GM10266 (cell line): ENCODE measurements around the gene ZNF134.

Experiments used
- DNase-seq: peaks from one replicate; pipeline ENCODE4 v3.0.0; 2012; ENCODE audit errors: extremely low spot score
- TF ChIP-seq, protein P1 (sequence below): IDR thresholded peaks from 2 replicates; pipeline ENCODE4 v1.5.1; 2012; ENCODE audit warnings: mild to moderate bottlenecking, low read depth; ENCODE audit not compliant: control insufficient read depth, insufficient read depth; ENCODE audit errors: missing control alignments

ZNF134 gene

DNA sequence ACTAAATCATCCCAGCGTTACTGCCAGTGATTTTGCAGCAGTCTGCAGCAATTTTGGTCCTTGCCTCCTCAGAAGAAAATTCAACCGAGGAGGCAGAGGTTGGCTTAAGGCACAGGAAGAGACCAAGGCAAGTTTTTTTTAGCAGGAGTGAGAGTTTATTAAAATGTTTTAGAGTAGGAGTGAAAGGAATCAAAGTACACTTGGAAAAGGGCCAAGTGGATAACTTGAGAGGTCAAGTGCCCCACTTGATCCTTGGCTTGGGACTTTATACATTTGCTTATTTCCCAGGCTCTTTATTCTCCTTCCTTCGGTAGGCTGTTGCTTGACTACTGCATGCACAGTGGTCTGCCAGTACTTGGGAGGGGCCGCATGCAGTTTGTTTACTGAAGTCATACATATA lies 2.9 kb upstream of the ZNF134 start:
- no peak for DNase-seq
- TF ChIP-seq, protein P1, sequence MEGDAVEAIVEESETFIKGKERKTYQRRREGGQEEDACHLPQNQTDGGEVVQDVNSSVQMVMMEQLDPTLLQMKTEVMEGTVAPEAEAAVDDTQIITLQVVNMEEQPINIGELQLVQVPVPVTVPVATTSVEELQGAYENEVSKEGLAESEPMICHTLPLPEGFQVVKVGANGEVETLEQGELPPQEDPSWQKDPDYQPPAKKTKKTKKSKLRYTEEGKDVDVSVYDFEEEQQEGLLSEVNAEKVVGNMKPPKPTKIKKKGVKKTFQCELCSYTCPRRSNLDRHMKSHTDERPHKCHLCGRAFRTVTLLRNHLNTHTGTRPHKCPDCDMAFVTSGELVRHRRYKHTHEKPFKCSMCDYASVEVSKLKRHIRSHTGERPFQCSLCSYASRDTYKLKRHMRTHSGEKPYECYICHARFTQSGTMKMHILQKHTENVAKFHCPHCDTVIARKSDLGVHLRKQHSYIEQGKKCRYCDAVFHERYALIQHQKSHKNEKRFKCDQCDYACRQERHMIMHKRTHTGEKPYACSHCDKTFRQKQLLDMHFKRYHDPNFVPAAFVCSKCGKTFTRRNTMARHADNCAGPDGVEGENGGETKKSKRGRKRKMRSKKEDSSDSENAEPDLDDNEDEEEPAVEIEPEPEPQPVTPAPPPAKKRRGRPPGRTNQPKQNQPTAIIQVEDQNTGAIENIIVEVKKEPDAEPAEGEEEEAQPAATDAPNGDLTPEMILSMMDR, result no peak

DNA sequence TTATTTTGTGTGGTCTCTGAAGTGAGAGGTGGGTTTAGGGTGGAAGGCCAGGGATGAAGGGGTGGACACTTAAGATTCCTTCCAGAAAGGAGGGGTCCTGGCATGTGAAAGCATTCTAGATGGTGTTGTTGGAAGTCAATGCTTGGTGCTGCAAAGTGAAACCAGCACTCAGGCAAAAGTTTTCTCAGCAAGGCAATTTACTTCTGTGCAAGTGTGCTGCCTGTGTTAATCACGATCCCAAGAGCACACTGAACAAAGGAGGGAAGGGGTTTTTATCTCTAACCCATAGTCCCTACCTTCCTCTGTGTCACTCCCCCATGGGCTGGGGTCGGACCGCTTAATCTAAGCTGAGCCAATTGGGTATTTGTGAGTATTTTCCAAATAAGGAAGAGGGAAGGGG lies 1.3 kb downstream of the ZNF134 start:
- TF ChIP-seq, protein P1, result no peak
- DNase-seq, result no peak

DNA sequence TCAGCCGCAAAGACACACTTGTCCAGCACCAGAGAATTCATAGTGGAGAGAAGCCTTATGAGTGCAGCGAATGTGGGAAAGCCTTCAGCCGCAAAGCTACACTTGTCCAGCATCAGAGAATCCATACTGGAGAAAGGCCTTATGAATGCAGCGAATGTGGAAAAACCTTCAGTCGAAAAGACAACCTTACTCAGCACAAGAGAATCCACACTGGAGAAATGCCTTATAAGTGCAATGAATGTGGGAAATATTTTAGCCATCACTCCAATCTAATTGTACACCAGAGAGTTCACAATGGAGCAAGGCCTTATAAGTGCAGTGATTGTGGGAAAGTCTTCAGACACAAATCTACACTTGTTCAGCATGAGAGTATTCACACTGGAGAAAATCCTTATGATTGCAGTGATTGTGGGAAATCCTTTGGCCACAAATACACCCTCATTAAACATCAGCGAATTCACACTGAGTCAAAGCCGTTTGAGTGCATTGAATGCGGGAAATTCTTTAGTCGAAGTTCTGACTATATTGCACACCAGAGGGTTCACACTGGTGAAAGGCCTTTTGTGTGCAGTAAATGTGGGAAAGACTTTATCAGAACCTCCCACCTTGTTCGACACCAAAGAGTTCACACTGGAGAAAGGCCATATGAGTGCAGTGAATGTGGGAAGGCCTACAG lies 6.8 kb downstream of the ZNF134 start:
- DNase-seq, result no peak
- TF ChIP-seq, protein P1, result no peak

DNA sequence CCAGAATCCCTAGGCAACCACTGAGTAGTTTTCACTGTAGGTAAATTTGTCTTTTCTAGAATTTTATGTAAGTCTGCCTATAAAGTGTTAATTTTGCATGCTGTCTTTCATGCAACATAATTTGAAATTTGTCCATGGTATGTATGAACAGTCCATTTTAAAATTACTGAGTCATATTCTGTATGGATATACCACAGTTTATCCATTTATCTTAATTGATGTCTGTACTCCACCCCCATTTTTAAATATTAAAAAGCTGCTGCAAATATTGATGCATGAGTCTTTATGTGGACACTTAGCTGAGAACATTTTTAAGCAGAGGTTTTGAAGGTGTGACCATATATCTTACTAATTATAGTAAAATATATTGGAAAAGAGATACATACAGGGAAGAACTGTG lies 9.0 kb downstream of the ZNF134 start:
- TF ChIP-seq, protein P1, result no peak
- no peak for DNase-seq

DNA sequence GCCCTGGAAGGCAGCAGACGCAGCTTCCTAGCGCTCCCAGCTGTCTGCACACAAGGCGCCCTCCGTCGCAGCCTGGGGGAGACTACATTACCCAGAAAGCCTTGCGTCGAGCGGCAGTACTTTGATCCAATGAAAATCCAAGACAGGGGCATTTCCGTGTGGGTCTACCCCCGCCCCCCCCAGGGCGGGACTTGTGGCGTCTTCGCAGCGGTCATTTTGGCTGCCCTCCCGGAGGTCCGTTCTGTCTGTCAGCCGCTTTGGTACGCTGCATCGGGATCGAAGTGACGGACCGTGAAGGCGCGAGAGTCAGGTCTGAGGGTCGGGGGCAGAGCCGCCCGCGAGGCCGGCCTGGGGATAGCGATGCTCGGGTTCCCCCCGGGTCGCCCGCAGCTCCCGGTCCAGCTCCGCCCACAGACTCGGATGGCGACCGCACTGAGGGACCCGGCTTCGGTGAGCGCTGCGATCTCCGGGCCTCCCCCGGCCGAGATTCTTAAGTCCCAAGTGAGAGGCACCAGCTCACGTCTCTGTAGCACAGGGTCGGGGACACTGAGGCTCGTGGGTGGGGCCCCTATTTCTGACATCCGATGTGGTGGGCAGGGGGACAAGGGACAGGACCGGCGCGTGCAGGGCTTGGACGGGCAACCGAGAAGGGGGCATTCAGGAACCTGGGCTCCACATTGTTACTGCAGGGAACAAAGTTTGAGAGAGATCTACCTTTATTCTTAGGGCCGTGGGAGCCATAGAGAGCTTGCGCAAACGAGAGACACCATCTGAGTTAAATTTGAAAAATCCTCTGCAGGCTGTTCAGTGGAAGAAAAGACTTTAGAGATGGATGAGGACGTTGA lies 19.2 kb downstream of the ZNF134 start, which contains the start of gene ZNF211:
ZNF211 (plus strand) TSS at position 182 of the 845 bp plus-strand sequence; CDS start at position 361, 179 bp downstream.
- TF ChIP-seq, protein P1, result no peak

DNA sequence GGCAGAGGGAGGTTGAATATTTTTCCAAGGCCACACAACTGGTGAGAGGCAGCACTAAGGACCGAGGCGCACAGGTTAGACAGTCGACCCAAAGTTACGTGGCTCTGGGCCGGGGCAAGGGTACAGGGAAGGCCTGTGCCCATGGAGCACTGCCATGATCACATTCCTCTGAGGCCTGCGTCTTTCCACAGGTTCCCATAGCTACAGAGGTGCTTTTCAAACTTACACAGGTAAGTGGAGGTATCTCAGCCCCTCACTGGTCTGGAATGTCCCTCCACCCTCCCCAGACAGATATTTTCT lies 19.7 kb downstream of the ZNF134 start:
- TF ChIP-seq, protein P1, result no peak
- no peak for DNase-seq

More for the DNA sequence above, 19.2 kb downstream of the ZNF134 start, which contains the start of gene ZNF211:
- DNase-seq, result peak; percentile 93

DNA sequence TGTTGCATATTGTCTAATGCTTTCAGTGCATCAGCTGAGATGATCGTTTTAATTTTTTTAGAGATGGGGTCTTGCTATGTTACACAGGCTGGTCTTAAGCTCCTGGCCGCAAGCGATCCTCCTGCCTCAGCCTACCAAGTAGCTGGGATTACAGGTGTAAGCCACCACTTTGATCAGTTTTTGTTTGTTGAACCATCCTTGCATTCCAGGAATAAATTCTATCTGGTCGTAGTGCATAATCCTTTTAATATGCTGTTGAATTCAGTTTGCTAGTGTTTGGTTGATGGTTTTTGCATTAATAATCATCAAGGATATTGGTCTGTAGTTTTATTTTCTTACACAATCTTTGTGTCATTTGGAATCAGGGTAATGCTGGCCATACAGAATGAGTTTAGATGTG lies 23.3 kb downstream of the ZNF134 start:
- no peak for DNase-seq
- TF ChIP-seq, protein P1, result no peak
